HG03469 (cell line): ENCODE measurements around the gene POLR2H.

ENCODE experiments used
- ATAC-seq: cut with Tn5 transposase; IDR thresholded peaks from one replicate; pipeline ENCODE4 v1.9.1; 2021; ENCODE audit warnings: mild to moderate bottlenecking, moderate library complexity, moderate number of reproducible peaks; ENCODE audit not compliant: unreplicated experiment

The POLR2H gene

GRCh38 chr3:184351511-184352148, 9.9 kb upstream of the POLR2H start:
- ATAC-seq = no peak

GRCh38 chr3:184352149-184352785, 9.2 kb upstream of the POLR2H start:
- no peak for ATAC-seq

- ATAC-seq = no peak
Measured at GRCh38 chr3:184352897-184353545, 8.5 kb upstream of the POLR2H start.

- no peak for ATAC-seq
Measured at GRCh38 chr3:184353546-184353941, 8.0 kb upstream of the POLR2H start.

- no peak for ATAC-seq
Measured at GRCh38 chr3:184354121-184354728, 7.3 kb upstream of the POLR2H start.

- ATAC-seq = no peak
Measured at GRCh38 chr3:184354754-184355153, 6.8 kb upstream of the POLR2H start.

- no peak for ATAC-seq
Measured at GRCh38 chr3:184355261-184356040, 6.1 kb upstream of the POLR2H start.

- ATAC-seq = no peak
Measured at GRCh38 chr3:184357248-184358123, 4.0 kb upstream of the POLR2H start.

GRCh38 chr3:184358124-184358767, 3.3 kb upstream of the POLR2H start:
- ATAC-seq = no peak

- ATAC-seq = no peak
Measured at GRCh38 chr3:184358921-184359350, 2.6 kb upstream of the POLR2H start.

GRCh38 chr3:184359610-184360009, 1.9 kb upstream of the POLR2H start:
- ATAC-seq = no peak

GRCh38 chr3:184360070-184360928, 1.2 kb upstream of the POLR2H start:
- ATAC-seq = no peak

GRCh38 chr3:184360929-184361531, 480 bp upstream of the POLR2H start:
- ATAC-seq = no peak

- no peak for ATAC-seq
Measured at GRCh38 chr3:184361932-184362667, 590 bp downstream of the POLR2H start.

GRCh38 chr3:184362668-184363546, 1.4 kb downstream of the POLR2H start:
- ATAC-seq = peak; percentile 74

GRCh38 chr3:184366619-184367289, 5.2 kb downstream of the POLR2H start:
- ATAC-seq = no peak
